HCT116 (cell line): ENCODE results near the gene RNF114.

Source experiments
- EZH2 ChIP-seq: fragments of 200-600 bp; sonication (generic); IDR thresholded peaks from 2 replicates; pipeline ENCODE4 v1.6.1; 2017; ENCODE audit warnings: antibody characterized with exemption, mixed run types
- JUND ChIP-seq: IDR thresholded peaks from 2 replicates; pipeline ENCODE4 v1.6.1; 2012
- SP1 ChIP-seq: IDR thresholded peaks from 2 replicates; pipeline ENCODE4 v1.6.1; 2012; ENCODE audit warnings: low read depth
- ZFX ChIP-seq: fragments of 450-650 bp; IDR thresholded peaks from 2 replicates; pipeline ENCODE4 v1.6.1; 2017
- ZNF274 ChIP-seq: fragments of 200-500 bp; sonication (Bioruptor generic); IDR thresholded peaks from 2 replicates; pipeline ENCODE4 v1.6.1; 2014; ENCODE audit warnings: mild to moderate bottlenecking, low read depth, low read length, inconsistent platforms
- TF ChIP-seq, protein P1 (sequence below), 3 experiments: fragments of 200-600 bp in 1 of 3; sonication (generic) in 1 of 3; IDR thresholded peaks in 2 of 3; conservative IDR thresholded peaks in 1 of 3; 2 replicates each; pipeline ENCODE4 v1.5.1; 2012 to 2017; ENCODE audit warnings: low read depth in 2 of 3, low read length in 2 of 3, antibody characterized with exemption in 1 of 3, borderline replicate concordance in 1 of 3, control low read depth in 1 of 3, mild to moderate bottlenecking in 1 of 3, mixed read lengths in 1 of 3, mixed run types in 1 of 3, moderate library complexity in 1 of 3; ENCODE audit not compliant: insufficient read depth in 1 of 3

DNA sequence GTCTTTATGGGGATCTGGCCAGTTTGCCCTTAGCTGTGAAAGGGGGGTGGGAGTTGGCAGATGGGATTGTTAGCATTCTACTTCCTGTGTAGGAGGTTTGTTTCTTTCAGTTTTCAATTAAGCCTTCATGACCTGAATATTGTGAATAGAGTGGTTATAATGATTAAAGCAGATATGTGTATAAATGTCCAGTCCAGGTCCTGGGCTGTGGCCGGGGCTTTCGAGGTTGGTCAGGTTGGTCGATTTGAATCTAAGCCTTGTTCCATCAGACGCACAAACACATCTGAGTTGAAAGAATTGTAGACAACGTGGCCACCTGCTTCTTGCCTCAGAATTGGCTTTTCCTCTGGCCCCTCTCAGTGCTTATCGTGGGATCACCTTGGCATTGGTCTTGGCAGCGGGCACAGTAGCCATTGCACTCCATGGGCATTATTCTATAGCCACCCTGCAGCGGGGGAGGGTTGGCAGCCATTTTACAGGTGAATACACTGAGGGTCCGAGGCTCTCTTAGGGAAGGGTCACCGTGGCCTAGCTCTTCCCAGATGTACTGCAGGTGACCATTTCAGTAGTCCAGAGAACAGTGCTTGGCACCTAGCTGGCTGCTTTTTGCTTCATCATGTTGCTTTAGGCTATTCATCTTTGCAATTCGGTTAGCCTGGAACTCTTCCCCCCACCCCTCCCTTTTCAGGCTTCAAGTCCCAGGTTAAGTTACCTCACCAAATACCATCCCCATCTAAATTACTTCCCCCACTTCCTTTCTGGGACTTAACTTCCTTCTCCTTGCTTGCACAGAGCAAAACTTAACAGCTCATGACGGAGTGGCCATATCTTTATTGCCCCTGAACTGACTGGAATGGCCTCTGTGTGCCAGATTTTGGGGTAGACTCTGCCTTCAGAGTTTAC lies 1.1 kb downstream of the RNF114 start:
- TF ChIP-seq EZH2: no peak
- TF ChIP-seq, protein P1, sequence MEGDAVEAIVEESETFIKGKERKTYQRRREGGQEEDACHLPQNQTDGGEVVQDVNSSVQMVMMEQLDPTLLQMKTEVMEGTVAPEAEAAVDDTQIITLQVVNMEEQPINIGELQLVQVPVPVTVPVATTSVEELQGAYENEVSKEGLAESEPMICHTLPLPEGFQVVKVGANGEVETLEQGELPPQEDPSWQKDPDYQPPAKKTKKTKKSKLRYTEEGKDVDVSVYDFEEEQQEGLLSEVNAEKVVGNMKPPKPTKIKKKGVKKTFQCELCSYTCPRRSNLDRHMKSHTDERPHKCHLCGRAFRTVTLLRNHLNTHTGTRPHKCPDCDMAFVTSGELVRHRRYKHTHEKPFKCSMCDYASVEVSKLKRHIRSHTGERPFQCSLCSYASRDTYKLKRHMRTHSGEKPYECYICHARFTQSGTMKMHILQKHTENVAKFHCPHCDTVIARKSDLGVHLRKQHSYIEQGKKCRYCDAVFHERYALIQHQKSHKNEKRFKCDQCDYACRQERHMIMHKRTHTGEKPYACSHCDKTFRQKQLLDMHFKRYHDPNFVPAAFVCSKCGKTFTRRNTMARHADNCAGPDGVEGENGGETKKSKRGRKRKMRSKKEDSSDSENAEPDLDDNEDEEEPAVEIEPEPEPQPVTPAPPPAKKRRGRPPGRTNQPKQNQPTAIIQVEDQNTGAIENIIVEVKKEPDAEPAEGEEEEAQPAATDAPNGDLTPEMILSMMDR (IDR thresholded peaks at IDR 0.05 in 2 of 3, conservative IDR thresholded peaks at IDR 0.05 in 1 of 3; ENCODE audit: borderline replicate concordance in 1 of 3, insufficient read depth in 1 of 3, low read depth in 2 of 3, low read length in 2 of 3): no peak
- TF ChIP-seq JUND: no peak
- no peak for TF ChIP-seq ZFX
- TF ChIP-seq SP1: no peak
- TF ChIP-seq ZNF274: no peak
